ENCODE data around the gene MYO1B.

- TF ChIP-seq CTCF (conservative IDR thresholded peaks at IDR 0.05; ENCODE audit: low read length) = no peak
- no peak for TF ChIP-seq EZH2phosphoT487 (IDR thresholded peaks at IDR 0.05; ENCODE audit: borderline replicate concordance)
These were observed 137.6 kb downstream of the MYO1B start for GRCh38 chr2:191382801-191383200.

All from Loucy (cell line).